BE2C (cell line): ENCODE measurements around the gene CLTCL1.
"Not testable (repeated sequence)": the region's sequence is repeated elsewhere in the genome, so short reads cannot be mapped to it uniquely, and the experiment has no call there.

Experiments
- DNase-seq: peaks from one replicate; pipeline ENCODE4 v3.0.0-alpha.2; 2020
- H3K27me3 ChIP-seq: fragments of 250-450 bp; sonication (Bioruptor Pico); 2 replicates; pipeline ENCODE4 v1.5.1; 2020; ENCODE audit warnings: mild to moderate bottlenecking
- H3K36me3 ChIP-seq: fragments of 250-450 bp; sonication (Bioruptor Pico); 2 replicates; pipeline ENCODE4 v1.5.1; 2020; ENCODE audit warnings: mild to moderate bottlenecking
- H3K4me1 ChIP-seq: fragments of 250-450 bp; sonication (Bioruptor Pico); 2 replicates; pipeline ENCODE4 v1.5.1; 2020
- H3K4me3 ChIP-seq: 2 replicates; pipeline ENCODE4 v1.5.1; 2011; ENCODE audit warnings: low read depth, low read length
- H3K9me3 ChIP-seq: fragments of 250-450 bp; sonication (Bioruptor Pico); 2 replicates; pipeline ENCODE4 v1.5.1; 2020
- TF ChIP-seq, protein P1 (sequence below): IDR thresholded peaks from 2 replicates; pipeline ENCODE4 v1.5.1; 2012; ENCODE audit warnings: mild to moderate bottlenecking, low read depth, low read length

Gene CLTCL1

DNA sequence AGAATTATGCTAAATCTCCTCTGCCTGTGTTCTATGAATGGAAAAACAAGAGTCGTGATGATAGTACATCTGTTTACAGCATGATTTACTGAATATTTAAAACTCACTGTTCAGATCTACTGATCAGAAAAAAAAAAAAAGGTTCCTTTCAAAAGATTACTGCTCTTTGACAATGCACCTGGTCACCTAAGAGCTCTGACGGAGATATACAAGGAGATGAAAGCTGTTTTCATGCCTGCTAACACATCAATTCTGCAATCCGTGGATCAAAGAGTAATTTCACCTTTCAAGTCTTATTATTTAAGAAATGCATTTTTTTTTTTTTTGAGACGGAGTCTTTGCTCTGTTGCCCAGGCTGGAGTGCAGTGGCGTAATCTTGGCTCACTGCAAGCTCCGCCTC, 30.7 kb downstream of the CLTCL1 start:
- Histone ChIP-seq H3K9me3 (no peaks in the 10 kb centered on the region), H3K4me1 (no peaks in the 10 kb centered on the region), H3K4me3 (no peak overlapping the region), H3K27me3 (no peaks in the 10 kb centered on the region), H3K36me3 (no peaks in the 10 kb centered on the region)
- no peak for DNase-seq
- TF ChIP-seq, protein P1, sequence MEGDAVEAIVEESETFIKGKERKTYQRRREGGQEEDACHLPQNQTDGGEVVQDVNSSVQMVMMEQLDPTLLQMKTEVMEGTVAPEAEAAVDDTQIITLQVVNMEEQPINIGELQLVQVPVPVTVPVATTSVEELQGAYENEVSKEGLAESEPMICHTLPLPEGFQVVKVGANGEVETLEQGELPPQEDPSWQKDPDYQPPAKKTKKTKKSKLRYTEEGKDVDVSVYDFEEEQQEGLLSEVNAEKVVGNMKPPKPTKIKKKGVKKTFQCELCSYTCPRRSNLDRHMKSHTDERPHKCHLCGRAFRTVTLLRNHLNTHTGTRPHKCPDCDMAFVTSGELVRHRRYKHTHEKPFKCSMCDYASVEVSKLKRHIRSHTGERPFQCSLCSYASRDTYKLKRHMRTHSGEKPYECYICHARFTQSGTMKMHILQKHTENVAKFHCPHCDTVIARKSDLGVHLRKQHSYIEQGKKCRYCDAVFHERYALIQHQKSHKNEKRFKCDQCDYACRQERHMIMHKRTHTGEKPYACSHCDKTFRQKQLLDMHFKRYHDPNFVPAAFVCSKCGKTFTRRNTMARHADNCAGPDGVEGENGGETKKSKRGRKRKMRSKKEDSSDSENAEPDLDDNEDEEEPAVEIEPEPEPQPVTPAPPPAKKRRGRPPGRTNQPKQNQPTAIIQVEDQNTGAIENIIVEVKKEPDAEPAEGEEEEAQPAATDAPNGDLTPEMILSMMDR = no peak

DNA sequence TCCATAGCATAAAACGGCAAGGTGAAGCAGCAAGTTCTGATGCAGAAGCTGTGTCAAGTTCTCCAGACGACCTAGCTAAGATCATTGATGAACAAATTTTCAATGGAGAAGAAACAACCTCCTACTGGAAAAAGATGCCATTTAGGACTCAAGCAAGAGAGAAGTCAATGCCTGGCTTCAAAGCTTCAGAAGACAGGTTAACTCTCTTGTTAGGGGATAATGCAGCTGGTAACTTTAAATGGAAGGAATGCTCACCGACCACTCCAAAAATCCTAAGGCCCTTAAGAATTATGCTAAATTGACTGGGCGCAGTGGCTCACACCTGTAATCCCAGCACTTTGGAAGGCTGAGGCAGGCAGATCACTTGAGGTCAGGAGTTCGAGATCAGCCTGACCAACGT, 31.3 kb downstream of the CLTCL1 start:
- DNase-seq = no peak
- TF ChIP-seq, protein P1 = no peak
- no peaks in the 10 kb centered on the region for H3K36me3 ChIP-seq
- no peaks in the 10 kb centered on the region for H3K9me3 ChIP-seq
- H3K4me1 ChIP-seq = no peaks in the 10 kb centered on the region
- no peak overlapping the region for H3K4me3 ChIP-seq
- no peaks in the 10 kb centered on the region for H3K27me3 ChIP-seq

DNA sequence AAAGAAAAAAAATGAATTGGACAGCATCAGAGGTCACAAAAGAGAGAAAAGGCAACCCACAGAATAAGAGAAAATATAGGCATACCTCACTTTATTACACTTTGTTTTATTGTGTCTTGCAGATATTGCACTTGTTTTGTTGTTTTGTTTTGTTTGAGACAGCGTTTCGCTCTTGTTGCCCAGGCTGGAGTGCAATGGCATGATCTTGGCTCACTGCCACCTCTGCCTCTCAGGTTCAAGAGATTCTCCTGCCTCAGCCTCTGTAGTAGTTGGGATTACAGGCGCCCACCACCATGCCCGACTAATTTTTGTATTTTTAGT, 32.6 kb downstream of the CLTCL1 start:
- not testable (repeated sequence) for H3K4me3 ChIP-seq, H3K27me3 ChIP-seq, H3K4me1 ChIP-seq, H3K36me3 ChIP-seq, H3K9me3 ChIP-seq, DNase-seq

DNA sequence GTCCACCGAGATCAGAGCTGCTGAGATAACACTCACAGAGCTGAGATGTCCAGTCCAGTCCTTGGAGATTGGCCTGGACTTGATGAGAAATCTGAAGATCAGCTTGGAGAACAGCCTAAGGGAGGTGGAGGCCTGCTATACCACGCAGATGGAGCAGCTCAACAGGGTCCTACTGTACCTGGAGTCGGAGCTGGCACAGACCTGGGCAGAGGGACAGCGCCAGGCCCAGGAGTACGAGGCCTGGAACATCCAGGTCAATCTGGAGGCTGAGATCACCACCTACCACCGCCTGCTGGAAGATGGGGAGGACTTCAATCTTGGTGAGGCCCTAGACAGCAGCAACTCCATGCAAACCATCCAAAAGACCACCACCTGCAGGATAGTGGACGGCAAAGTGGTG, 33.1 kb downstream of the CLTCL1 start:
- TF ChIP-seq, protein P1 = no peak
- DNase-seq = no peak
- H3K36me3 ChIP-seq = no peaks in the 10 kb centered on the region
- no peaks in the 10 kb centered on the region for H3K4me1 ChIP-seq
- H3K9me3 ChIP-seq = no peaks in the 10 kb centered on the region
- no peaks in the 10 kb centered on the region for H3K27me3 ChIP-seq
- no peak overlapping the region for H3K4me3 ChIP-seq

DNA sequence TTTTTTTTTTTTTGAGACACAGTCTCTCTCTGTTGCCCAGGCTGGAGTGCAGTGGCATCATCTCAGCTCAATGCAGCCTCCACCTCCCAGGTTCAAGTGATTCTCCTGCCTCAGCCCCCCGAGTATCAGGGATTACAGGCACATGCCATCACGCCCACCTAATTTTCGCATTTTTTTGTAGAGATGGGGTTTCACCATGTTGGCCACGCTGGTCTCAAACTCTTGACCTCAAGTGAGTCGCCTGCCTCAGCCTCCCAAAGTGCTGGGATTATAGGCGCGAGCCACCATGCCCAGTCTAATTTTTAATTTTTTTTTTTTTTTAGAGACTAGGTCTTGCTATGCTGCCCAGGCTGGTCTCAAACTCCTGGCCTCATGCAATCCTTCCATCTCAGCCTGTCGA, 35.2 kb downstream of the CLTCL1 start:
- H3K27me3 ChIP-seq = not testable (repeated sequence)

DNA sequence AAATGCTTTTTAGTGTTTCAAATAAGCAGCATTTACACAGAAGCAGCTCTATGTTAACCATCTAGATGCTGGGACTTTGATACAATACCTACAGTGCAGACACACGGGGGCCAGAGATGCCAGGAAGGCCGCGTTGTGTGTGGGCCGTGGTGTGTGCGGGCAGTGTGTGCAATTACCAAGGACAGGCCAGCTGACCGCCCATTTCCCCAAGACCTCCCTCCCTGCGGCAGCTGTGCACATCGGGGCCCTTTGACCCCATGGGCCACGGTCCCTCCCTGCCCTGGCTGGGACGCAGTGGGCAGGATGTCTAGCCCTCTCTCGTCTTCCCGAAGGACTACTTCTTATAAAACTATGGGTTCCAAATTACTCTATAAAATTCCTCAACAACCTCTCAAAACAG, 38.4 kb downstream of the CLTCL1 start:
- Histone ChIP-seq H3K9me3 (no peaks in the 10 kb centered on the region), H3K4me1 (no peaks in the 10 kb centered on the region), H3K4me3 (no peak overlapping the region), H3K36me3 (no peaks in the 10 kb centered on the region), H3K27me3 (no peaks in the 10 kb centered on the region)
- no peak for DNase-seq
- TF ChIP-seq, protein P1 = no peak

More for the DNA sequence above, 35.2 kb downstream of the CLTCL1 start:
- H3K9me3 ChIP-seq, H3K4me1 ChIP-seq, H3K36me3 ChIP-seq, DNase-seq, H3K4me3 ChIP-seq: not testable (repeated sequence)

DNA sequence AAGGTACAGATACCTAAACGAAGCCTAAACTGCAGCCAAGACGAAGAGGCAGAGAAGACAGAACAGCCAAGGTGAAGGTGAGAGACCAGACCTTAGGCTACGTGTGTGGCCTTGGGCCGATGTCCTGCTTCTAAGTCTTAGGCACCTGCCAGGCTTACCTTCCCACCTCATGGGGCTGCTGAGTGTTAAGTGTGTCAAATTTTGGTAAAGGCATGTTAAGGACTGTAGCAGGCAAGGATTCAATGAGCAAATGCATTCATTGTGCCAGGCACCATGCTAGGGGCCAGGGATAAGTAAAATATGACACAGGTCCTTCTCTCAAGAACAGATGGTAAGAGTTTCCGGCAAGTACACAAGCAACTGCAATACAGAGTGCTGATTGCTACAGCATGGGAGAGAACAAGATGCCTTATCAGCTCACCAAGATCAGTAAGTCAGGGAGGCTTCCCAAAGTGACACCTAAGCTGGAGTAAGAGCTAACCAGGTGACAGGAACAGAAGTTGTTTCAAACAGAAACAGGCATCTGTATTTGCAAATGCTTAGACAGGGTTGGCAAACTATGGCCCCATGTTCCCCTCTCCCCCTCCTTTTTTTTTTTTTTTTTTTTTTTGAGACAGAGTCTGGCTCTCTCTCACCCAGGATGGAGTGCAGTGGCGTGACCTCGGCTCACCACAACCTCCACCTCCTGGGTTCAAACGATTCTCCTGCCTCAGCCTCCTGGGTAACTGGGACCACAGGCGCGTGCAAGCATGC, 46.7 kb downstream of the CLTCL1 start:
- DNase-seq = no peak

More for the DNA sequence above, 46.7 kb downstream of the CLTCL1 start:
- TF ChIP-seq, protein P1 = no peak
- no peaks in the 10 kb centered on the region for H3K27me3 ChIP-seq
- H3K36me3 ChIP-seq = no peaks in the 10 kb centered on the region
- H3K4me3 ChIP-seq = no peak overlapping the region
- no peaks in the 10 kb centered on the region for H3K9me3 ChIP-seq
- H3K4me1 ChIP-seq = no peaks in the 10 kb centered on the region
